Neural cell (in vitro differentiated cells): ENCODE measurements around the gene KREMEN1. TPM values are rescaled to one million over a fixed set of nuclear protein-coding genes. Genes with fewer than 3 reads are reported as not detected.

Experiments used
- H2AFZ ChIP-seq: fragments of 200-600, 300-800 bp; sonication (generic), shearing (Covaris generic); 2 replicates; pipeline ENCODE4 v1.6.0; 2014; ENCODE audit warnings: low read depth, mild to moderate bottlenecking, antibody characterized with exemption, low read length, moderate library complexity
- H3F3A ChIP-seq: fragments of 200-600 bp; shearing (Covaris generic); 2 replicates; pipeline ENCODE4 v1.6.1; 2016; ENCODE audit warnings: mild to moderate bottlenecking, moderate library complexity, mixed read lengths, antibody characterized with exemption, low read length; ENCODE audit not compliant: insufficient read depth, poor library complexity, severe bottlenecking
- H3K27ac ChIP-seq: fragments of 200-600, 300-800 bp; sonication (generic), shearing (Covaris generic); 2 replicates; pipeline ENCODE4 v1.5.1; 2014; ENCODE audit warnings: mild to moderate bottlenecking, low read length, moderate library complexity
- H3K27me3 ChIP-seq: fragments of 300-800, 200-600 bp; sonication (generic), shearing (Covaris generic); 2 replicates; pipeline ENCODE4 v1.6.0; 2014; ENCODE audit warnings: mild to moderate bottlenecking, low read depth, low read length, moderate library complexity; ENCODE audit not compliant: insufficient read depth
- H3K36me3 ChIP-seq: fragments of 300-800, 200-600 bp; sonication (generic), shearing (Covaris generic); 2 replicates; pipeline ENCODE4 v1.5.1; 2014; ENCODE audit warnings: mild to moderate bottlenecking, antibody characterized with exemption, low read length, moderate library complexity; ENCODE audit not compliant: insufficient read depth
- H3K4me2 ChIP-seq: fragments of 300-800, 200-600 bp; sonication (generic), shearing (Covaris generic); 2 replicates; pipeline ENCODE4 v1.6.0; 2014; ENCODE audit warnings: mild to moderate bottlenecking, low read length
- H3K4me3 ChIP-seq: fragments of 300-800, 200-600 bp; sonication (generic), shearing (Covaris generic); 2 replicates; pipeline ENCODE4 v1.5.1; 2014; ENCODE audit warnings: mild to moderate bottlenecking, low read length, moderate library complexity
- H3K79me2 ChIP-seq: fragments of 200-600 bp; shearing (Covaris generic); replicated peaks from 2 replicates; pipeline ENCODE4 v1.6.0; 2014; ENCODE audit warnings: mild to moderate bottlenecking, low read length, moderate library complexity; ENCODE audit not compliant: insufficient read depth
- H3K9ac ChIP-seq: fragments of 300-800, 200-600 bp; sonication (generic), shearing (Covaris generic); 2 replicates; pipeline ENCODE4 v1.6.1; 2016; ENCODE audit warnings: mild to moderate bottlenecking, low read length, mixed read lengths
- H3K9me2 ChIP-seq: fragments of 200-600 bp; shearing (Covaris generic); 2 replicates; pipeline ENCODE4 v1.6.1; 2016; ENCODE audit warnings: mild to moderate bottlenecking, low read length, mixed read lengths; ENCODE audit not compliant: insufficient read depth
- H3K9me3 ChIP-seq: fragments of 200-600, 300-800 bp; sonication (generic), shearing (Covaris generic); 2 replicates; pipeline ENCODE4 v1.6.1; 2016; ENCODE audit warnings: mild to moderate bottlenecking, mixed run types, low read length, moderate library complexity, mixed read lengths
- H4K20me1 ChIP-seq: fragments of 200-600 bp; shearing (Covaris generic); 2 replicates; pipeline ENCODE4 v1.6.1; 2016; ENCODE audit warnings: mild to moderate bottlenecking, mixed run types; ENCODE audit not compliant: insufficient read depth
- CTCF ChIP-seq: fragments of 450-650 bp; IDR thresholded peaks from 2 replicates; pipeline ENCODE4 v1.5.1; 2014; ENCODE audit warnings: antibody characterized with exemption, mild to moderate bottlenecking, moderate library complexity; ENCODE audit not compliant: poor library complexity, severe bottlenecking
- EZH2 ChIP-seq: fragments of 200-600, 300-800 bp; shearing (Covaris generic), sonication (generic); IDR thresholded peaks from 2 replicates; pipeline ENCODE4 v1.6.1; 2014; ENCODE audit warnings: antibody characterized with exemption, low read length, borderline replicate concordance, mild to moderate bottlenecking; ENCODE audit not compliant: insufficient read depth, poor library complexity, severe bottlenecking
- MXI1 ChIP-seq: fragments of 450-650 bp; conservative IDR thresholded peaks from 2 replicates; pipeline ENCODE4 v1.6.1; 2014; ENCODE audit warnings: antibody characterized with exemption, mild to moderate bottlenecking; ENCODE audit not compliant: poor library complexity, severe bottlenecking
- POLR2AphosphoS5 ChIP-seq: IDR thresholded peaks from 2 replicates; pipeline ENCODE4 v1.6.1; 2012
- RAD21 ChIP-seq: fragments of 450-650 bp; conservative IDR thresholded peaks from 2 replicates; pipeline ENCODE4 v1.6.1; 2014; ENCODE audit warnings: antibody characterized with exemption, mild to moderate bottlenecking, moderate library complexity
- SMC3 ChIP-seq: fragments of 450-650 bp; conservative IDR thresholded peaks from 2 replicates; pipeline ENCODE4 v1.6.1; 2014; ENCODE audit warnings: antibody characterized with exemption, mild to moderate bottlenecking, moderate library complexity; ENCODE audit not compliant: poor library complexity
- polyA plus RNA-seq: library from polyadenylated mRNA; depleted of rRNA; stranded (reverse); fragments of >200 nt; gene quantifications from 2 replicates; pipeline ENCODE4 v1.2.3, GENCODE V29; 2014
- TF ChIP-seq, protein P1 (sequence below): IDR thresholded peaks from 2 replicates; pipeline ENCODE4 v1.6.1; 2012; ENCODE audit warnings: borderline replicate concordance

KREMEN1 gene
- polyA plus RNA-seq, 1 donor from 2014 or later, result 3.3 TPM

GRCh38 chr22:29141078-29141688, 68.3 kb downstream of the KREMEN1 start:
- TF ChIP-seq EZH2 (no peak), MXI1 (no peak), CTCF (no peak)
- Histone ChIP-seq H3K4me2 (no peak overlapping the region), H3K27ac (no peak overlapping the region), H4K20me1 (no peaks in the 10 kb centered on the region), H3K79me2 (no peaks in the 10 kb centered on the region), H3F3A (no peaks in the 10 kb centered on the region), H3K4me3 (no peak overlapping the region), H3K9ac (no peak overlapping the region), H3K9me3 (no peaks in the 10 kb centered on the region), H3K27me3 (no peaks in the 10 kb centered on the region), H3K9me2 (no peaks in the 10 kb centered on the region), H2AFZ (no peak overlapping the region), H3K36me3 (no peaks in the 10 kb centered on the region)

DNA sequence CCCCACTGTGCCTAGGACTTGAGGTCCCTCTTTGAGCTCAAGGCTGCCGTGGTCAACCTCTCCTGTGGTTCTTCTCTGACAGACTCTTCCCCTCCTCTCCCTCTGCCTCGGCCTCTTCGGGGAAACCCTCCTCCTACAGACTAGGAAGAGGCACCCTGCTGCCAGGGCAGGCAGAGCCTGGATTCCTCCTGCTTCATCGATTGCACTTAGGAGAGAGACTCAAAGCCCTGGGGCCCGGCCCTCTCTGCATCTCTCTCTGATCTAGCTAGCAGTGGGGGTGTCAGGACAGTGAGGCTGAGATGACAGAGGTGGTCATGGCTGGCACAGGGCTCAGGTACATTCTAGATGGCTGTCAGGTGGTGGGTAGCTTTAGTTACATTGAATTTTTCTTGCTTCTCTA, 69.3 kb downstream of the KREMEN1 start:
- TF ChIP-seq RAD21 (no peak), CTCF (no peak), POLR2AphosphoS5 (no peak), MXI1 (no peak), SMC3 (no peak)
- TF ChIP-seq, protein P1, sequence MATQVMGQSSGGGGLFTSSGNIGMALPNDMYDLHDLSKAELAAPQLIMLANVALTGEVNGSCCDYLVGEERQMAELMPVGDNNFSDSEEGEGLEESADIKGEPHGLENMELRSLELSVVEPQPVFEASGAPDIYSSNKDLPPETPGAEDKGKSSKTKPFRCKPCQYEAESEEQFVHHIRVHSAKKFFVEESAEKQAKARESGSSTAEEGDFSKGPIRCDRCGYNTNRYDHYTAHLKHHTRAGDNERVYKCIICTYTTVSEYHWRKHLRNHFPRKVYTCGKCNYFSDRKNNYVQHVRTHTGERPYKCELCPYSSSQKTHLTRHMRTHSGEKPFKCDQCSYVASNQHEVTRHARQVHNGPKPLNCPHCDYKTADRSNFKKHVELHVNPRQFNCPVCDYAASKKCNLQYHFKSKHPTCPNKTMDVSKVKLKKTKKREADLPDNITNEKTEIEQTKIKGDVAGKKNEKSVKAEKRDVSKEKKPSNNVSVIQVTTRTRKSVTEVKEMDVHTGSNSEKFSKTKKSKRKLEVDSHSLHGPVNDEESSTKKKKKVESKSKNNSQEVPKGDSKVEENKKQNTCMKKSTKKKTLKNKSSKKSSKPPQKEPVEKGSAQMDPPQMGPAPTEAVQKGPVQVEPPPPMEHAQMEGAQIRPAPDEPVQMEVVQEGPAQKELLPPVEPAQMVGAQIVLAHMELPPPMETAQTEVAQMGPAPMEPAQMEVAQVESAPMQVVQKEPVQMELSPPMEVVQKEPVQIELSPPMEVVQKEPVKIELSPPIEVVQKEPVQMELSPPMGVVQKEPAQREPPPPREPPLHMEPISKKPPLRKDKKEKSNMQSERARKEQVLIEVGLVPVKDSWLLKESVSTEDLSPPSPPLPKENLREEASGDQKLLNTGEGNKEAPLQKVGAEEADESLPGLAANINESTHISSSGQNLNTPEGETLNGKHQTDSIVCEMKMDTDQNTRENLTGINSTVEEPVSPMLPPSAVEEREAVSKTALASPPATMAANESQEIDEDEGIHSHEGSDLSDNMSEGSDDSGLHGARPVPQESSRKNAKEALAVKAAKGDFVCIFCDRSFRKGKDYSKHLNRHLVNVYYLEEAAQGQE, result no peak
- Histone ChIP-seq H3K9me2 (no peaks in the 10 kb centered on the region), H3K79me2 (no peaks in the 10 kb centered on the region), H3K27me3 (no peaks in the 10 kb centered on the region), H3K4me2 (no peak overlapping the region), H3K36me3 (no peaks in the 10 kb centered on the region), H2AFZ (no peak overlapping the region), H4K20me1 (no peaks in the 10 kb centered on the region), H3K27ac (no peak overlapping the region), H3F3A (no peaks in the 10 kb centered on the region), H3K9ac (no peak overlapping the region), H3K9me3 (no peaks in the 10 kb centered on the region), H3K4me3 (no peak overlapping the region)
